HL-60/S4 (cell line): ENCODE results near the gene ATP6V1D.
"Not testable (repeated sequence)": the region's sequence is repeated elsewhere in the genome, so short reads cannot be mapped to it uniquely, and the experiment has no call there.

Experiments used
- in situ Hi-C: fragments of 300-500 bp; cut with MboI; formaldehyde crosslinking; loops from 2 replicates; pipeline ENCODE4 v1.14.3; 2022; ENCODE audit warnings: low sequenced_read_pairs

The ATP6V1D gene

DNA sequence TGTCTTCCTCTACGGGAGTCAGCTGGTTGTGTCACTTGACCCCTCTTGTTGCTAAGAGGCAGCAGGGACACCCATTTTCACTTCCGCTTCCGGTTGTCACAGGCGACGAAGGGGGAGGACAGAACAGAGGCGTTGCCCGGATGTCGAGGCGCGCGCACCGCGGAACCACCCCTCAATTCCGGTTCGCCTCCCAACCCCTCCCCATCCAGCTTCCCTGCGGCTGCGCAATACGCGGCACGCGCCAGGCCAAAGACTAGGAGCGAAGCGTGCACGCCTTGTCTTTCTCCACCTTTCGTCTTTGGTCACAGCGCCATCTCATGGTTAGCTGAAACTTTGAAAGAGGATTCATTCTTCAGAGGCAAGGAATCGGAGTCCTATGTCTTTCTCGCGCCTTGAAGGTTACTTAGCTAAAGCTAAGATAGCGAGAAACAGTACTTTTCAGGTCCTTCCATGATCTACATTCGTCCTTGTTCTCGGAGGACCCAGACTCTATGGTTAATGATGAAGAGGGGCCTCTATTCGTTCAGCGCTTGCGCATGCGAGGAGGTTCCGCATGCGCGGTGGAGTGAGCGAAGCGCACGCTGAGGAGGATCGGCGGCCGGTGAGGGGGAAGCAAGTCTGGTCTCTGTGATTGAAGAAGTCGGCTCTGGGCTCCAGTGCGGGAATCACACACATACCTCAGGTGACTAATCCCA lies at the start of gene ATP6V1D, which contains the start of gene EIF2S1:
Gene ATP6V1D, minus strand, starts transcription at position 30 of the 695 bp plus-strand sequence. CDS start 106 bp downstream, outside the sequence.
Gene EIF2S1, plus strand, starts transcription at position 554 of the 695 bp plus-strand sequence. CDS start 4,440 bp downstream, outside the sequence.
- in situ Hi-C loops, result no loop called here

DNA sequence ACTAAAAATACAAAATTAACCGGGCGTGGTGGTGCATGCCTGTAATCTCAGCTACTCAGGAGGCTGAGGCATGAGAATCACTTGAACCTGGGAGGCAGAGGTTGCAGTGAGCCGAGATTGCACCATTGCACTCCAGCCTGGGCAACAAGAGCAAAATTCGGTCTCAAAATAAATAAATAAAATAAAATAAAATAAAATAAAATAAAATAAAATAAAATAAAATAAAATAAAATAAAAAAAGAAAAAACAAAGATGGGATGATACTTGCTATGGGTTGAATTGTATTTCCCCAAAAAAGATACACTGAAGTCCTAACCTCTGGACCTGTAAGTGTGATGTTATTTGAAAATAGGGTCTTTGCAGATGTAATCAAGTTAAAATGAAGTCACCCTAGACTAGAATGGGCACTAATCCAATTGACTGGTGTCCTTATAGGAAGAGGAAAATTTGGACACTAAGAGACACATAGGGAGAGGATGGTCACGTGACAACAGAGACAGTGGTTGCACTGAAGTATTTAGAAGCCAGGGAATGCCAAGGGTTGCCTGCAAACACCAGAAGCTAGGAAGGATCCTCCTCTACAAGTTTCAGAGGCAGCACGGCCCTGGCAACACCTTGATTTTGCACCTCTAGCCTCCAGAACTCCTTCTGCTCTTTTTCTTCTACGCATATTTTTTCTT lies 48.7 kb upstream of the ATP6V1D start:
- in situ Hi-C loops, result not testable (repeated sequence)

DNA sequence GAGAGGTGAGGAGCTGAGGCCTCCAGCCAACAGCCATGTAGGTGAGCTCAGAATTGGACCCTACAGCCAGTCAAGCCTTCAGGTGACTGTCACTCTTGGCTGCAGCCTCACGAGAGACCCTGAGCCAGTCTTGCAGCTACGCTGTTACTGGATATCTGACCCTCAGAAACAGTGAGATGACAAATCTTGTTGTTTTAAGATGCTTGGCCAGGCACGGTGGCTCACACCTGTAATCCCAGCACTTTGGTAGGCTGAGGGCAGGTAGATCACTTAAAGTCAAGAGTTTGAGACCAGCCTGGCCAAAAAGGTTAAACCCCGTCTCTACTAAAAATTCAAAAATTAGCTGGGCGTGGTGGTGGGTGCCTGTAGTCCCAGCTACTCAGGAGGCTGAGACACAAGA lies 46.2 kb upstream of the ATP6V1D start:
- in situ Hi-C loops, result no loop called here

DNA sequence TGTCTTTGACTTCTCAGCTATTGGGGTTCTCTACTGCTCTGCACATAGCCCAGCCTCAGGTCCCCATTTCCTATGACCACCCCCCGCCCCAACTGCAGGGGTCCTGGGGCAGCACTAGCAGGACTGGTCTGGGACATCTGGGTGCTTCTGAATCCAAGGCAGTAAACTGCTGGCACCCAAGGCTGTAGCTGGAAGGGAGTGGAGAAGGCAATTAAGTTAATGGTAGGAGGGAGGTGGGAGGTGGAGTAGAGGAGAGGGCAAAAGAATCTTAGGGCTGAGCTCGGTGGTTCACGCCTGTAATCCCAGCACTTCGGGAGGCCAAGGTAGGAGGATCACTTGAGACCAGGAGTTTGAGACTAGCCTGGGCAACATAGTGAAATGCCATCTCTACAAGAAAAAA lies 40.8 kb upstream of the ATP6V1D start:
- in situ Hi-C loops, result no loop called here

DNA sequence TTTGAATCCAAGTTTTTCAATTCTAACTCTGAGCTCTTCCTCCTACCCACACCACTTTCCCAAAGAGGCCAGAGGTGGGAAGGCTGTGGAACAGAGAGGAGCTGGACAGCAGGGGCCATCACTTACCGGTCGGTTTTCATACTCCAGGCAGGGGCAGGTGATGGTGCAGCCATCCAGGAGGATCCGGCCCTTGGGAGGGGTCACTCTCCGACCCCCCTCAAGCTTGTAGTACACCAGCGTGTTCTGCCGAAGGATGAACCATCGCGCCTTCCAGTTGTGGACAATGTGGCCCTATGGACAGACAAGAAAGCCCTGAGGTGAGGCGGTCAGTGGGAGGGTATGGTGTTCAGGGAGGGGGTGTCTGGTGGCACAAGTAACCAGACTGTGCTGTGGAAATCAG lies 37.9 kb upstream of the ATP6V1D start:
- in situ Hi-C loops, result no loop called here

DNA sequence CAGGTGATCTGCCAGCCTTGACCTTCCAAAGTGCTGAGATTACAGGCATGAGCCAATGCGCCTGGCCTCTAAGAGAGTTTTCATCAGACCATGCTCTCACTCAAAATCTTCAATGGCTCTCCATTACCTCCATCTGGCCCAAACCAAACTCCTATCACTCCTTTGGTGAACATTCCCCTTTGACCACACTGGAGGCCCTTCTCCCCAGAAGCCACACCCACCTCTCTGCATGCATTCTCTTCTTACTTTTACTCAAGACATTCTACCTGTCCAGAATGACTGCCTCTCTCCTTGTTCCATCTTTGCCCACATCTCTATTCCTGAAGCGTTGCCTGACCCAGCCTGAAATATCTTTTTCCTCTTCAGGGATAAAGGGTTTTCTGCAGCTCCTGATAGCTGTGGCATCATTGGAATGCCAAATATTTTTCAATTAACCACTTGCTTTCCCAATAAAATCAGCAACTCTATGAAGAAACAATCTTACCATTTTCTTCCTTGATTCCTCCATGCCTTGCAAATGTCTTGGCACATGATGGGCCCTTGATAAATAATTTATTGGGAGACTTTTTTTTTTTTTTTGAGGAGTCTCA lies 36.9 kb upstream of the ATP6V1D start:
- in situ Hi-C loops, result no loop called here

DNA sequence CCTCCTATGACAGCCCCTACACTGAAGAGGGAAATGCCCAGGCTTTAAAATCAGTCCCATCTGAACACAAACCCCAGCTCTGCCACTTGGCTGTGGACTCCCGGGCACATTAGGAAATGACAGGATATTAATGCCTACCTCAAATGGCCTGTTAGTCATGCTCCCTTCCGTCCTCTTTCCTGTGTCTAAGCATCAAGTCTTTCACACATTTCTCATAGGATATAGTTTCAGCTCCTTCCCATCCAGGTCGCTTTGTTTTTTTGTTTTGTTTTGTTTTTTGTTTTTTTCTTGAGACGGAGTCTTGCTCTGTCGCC lies 36.2 kb upstream of the ATP6V1D start:
- in situ Hi-C loops, result no loop called here

DNA sequence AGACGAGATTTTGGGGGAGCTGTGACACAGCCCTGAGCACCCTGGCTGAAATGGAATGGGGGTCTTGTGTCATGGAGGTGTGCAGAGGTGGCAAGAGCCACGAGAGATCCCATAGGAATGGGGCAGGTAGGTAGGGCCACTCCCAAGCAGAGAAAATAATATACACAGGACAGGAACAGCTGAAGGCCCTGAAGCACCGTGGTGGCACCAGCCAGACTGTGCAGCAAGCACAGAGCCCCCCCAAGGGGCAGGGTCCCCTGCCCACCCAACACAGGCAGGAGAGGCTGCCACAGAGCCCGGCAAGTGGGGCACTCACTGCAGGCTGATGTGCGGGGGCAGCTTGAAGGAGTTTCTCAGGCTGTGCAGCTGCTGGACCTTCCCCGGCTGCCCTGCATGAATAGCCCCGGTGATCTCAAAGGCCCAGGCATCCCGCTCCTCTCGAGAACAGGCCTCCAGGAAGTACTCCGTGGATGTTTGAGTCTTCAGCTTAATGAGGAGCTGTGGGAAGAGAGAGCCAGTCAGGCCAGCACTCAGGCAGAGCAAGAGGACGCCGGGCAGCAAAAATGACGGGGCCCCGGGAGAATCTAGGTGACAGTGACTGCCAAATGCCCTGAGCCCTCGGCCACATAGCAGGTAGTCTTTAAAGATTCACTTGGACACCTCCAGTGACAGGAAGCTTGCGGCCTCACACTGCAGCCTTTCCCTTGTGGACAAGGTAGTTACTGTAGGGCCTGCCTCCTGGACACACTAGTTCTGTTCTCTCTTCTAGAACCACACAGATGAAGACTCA lies 35.7 kb upstream of the ATP6V1D start:
- in situ Hi-C loops, result no loop called here

DNA sequence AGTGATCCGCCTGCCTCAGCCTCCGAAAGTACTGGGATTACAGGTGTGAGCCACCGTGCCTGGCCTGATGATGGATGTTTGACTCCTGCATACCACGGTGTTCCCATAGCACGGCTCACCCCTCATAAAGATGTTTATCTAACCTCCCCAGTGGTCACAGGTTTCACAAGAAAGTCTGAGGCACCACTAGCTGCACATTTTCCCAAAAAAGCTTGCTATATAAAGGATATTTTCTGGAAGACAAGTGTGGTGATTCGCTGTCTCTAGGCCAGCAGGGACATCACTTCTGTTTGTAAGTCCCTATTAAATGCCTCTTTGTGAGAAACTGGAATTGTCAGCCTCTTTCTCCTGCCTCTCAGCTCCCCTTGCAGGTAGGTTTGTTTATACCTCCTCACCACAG lies 34.1 kb upstream of the ATP6V1D start:
- in situ Hi-C loops, result no loop called here

GRCh38 chr14:67392800-67393199 lies 33.2 kb upstream of the ATP6V1D start:
- in situ Hi-C loops, result no loop called here

GRCh38 chr14:67392123-67392522 lies 32.5 kb upstream of the ATP6V1D start:
- in situ Hi-C loops, result no loop called here

DNA sequence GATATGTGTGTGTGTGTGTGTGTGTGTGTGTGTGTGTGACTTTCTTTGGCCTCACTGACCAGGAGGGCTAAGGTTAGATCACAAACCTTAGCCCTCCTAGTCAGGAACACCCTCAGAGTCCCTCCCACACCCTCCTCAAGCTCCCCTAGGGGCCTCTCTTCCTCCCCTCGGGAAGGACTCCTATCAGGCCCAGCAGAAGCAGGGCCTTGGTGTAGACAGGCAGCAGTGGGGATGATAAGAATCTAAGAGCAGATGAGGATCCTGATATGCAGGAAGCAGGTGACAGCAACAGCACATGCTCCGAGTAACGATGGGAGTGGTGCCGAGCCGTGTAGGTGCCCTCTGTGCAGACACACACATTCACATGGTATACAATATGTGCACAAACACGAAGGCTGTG lies 31.7 kb upstream of the ATP6V1D start:
- in situ Hi-C loops, result no loop called here

GRCh38 chr14:67389811-67390534 lies 30.4 kb upstream of the ATP6V1D start:
- in situ Hi-C loops, result no loop called here

DNA sequence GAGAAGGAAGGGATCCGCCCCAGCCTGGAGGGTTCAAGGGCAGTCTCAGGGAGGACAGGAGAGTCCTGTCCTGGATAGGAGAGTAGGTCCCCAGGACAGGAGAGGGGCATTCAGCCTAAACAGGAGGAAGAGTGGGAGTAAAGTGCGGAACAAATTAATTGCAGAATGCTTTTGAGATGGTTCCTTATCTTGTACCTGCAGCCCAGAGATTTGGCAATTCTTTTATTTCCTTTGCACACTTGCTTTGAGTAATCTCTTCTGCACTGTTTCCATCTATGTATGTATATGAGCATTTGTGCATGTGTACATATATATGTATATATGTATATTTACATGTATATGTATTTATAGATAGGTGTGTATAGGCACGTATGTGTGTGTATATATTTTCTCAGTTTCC lies 29.7 kb upstream of the ATP6V1D start:
- in situ Hi-C loops, result no loop called here

GRCh38 chr14:67387195-67387594 lies 27.6 kb upstream of the ATP6V1D start:
- in situ Hi-C loops, result no loop called here

- in situ Hi-C loops, result no loop called here
Observed at GRCh38 chr14:67385618-67386017, 26.0 kb upstream of the ATP6V1D start.

GRCh38 chr14:67385120-67385519 lies 25.5 kb upstream of the ATP6V1D start:
- in situ Hi-C loops, result no loop called here

GRCh38 chr14:67377916-67378315 lies 18.3 kb upstream of the ATP6V1D start:
- in situ Hi-C loops, result no loop called here

DNA sequence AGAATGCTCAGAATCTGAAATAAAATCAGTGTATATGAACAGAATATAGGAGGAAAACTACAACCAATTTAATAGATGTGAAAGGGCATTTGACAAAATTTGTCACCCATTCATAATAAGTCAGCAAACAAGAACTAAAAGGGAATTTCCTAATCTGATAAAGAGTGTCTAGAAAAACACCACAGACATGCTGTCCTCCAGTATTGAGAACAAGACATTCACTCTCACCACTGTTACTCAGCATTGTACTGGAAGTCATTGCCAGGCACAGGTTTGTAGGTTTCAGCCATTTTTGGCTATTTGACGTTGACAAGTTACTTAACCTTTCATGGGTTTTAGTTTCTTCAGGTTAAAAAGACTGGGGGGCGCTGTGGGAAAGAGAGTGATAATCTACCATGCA lies 13.7 kb upstream of the ATP6V1D start:
- in situ Hi-C loops, result no loop called here

GRCh38 chr14:67372833-67373232 lies 13.2 kb upstream of the ATP6V1D start:
- in situ Hi-C loops, result no loop called here
